Ishikawa (cell line): ENCODE results near the gene SPOP.

Source experiments
- CEBPB ChIP-seq: IDR thresholded peaks from 2 replicates; pipeline ENCODE4 v1.6.1; 2012
- CREB1 ChIP-seq: IDR thresholded peaks from 2 replicates; pipeline ENCODE4 v1.6.1; 2012; ENCODE audit warnings: low read depth
- EGR1 ChIP-seq: IDR thresholded peaks from 2 replicates; pipeline ENCODE4 v1.6.1; 2012
- EP300 ChIP-seq: IDR thresholded peaks from 2 replicates; pipeline ENCODE4 v1.6.1; 2012; ENCODE audit warnings: borderline replicate concordance
- NFIC ChIP-seq: IDR thresholded peaks from 2 replicates; pipeline ENCODE4 v1.6.1; 2012
- RAD21 ChIP-seq: IDR thresholded peaks from 2 replicates; pipeline ENCODE4 v1.6.1; 2012; ENCODE audit warnings: low read depth
- TAF1 ChIP-seq: IDR thresholded peaks from 2 replicates; pipeline ENCODE4 v1.6.1; 2012; ENCODE audit warnings: low read depth, mild to moderate bottlenecking
- TEAD4 ChIP-seq: IDR thresholded peaks from 2 replicates; pipeline ENCODE4 v1.6.1; 2012
- YY1 ChIP-seq: IDR thresholded peaks from 2 replicates; pipeline ENCODE4 v1.6.1; 2012; ENCODE audit warnings: low read depth
- TF ChIP-seq, protein P1 (sequence below): IDR thresholded peaks from 2 replicates; pipeline ENCODE4 v1.6.1; 2012; ENCODE audit warnings: low read depth, mild to moderate bottlenecking
- TF ChIP-seq, protein P2 (sequence below): IDR thresholded peaks from 2 replicates; pipeline ENCODE4 v1.6.1; 2012

GRCh38 chr17:49595328-49595727 is 82.6 kb downstream of the SPOP start:
- no peak for TF ChIP-seq TAF1
- TF ChIP-seq CEBPB: no peak
- no peak for TF ChIP-seq CREB1
- TF ChIP-seq, protein P1, sequence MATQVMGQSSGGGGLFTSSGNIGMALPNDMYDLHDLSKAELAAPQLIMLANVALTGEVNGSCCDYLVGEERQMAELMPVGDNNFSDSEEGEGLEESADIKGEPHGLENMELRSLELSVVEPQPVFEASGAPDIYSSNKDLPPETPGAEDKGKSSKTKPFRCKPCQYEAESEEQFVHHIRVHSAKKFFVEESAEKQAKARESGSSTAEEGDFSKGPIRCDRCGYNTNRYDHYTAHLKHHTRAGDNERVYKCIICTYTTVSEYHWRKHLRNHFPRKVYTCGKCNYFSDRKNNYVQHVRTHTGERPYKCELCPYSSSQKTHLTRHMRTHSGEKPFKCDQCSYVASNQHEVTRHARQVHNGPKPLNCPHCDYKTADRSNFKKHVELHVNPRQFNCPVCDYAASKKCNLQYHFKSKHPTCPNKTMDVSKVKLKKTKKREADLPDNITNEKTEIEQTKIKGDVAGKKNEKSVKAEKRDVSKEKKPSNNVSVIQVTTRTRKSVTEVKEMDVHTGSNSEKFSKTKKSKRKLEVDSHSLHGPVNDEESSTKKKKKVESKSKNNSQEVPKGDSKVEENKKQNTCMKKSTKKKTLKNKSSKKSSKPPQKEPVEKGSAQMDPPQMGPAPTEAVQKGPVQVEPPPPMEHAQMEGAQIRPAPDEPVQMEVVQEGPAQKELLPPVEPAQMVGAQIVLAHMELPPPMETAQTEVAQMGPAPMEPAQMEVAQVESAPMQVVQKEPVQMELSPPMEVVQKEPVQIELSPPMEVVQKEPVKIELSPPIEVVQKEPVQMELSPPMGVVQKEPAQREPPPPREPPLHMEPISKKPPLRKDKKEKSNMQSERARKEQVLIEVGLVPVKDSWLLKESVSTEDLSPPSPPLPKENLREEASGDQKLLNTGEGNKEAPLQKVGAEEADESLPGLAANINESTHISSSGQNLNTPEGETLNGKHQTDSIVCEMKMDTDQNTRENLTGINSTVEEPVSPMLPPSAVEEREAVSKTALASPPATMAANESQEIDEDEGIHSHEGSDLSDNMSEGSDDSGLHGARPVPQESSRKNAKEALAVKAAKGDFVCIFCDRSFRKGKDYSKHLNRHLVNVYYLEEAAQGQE: no peak
- TF ChIP-seq, protein P2, sequence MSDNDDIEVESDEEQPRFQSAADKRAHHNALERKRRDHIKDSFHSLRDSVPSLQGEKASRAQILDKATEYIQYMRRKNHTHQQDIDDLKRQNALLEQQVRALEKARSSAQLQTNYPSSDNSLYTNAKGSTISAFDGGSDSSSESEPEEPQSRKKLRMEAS: no peak
- no peak for TF ChIP-seq EP300
- TF ChIP-seq RAD21: no peak
- no peak for TF ChIP-seq NFIC
- no peak for TF ChIP-seq EGR1
- TF ChIP-seq TEAD4: no peak
- no peak for TF ChIP-seq YY1
